GM12878 (cell line): Measurements from ENCODE around the gene SP110. TPM values are rescaled to one million over a fixed set of nuclear protein-coding genes. Genes with fewer than 3 reads are reported as not detected.

Experiments used
- ESRRA ChIP-seq: IDR thresholded peaks from 2 replicates; pipeline ENCODE4 v1.6.1; 2012; ENCODE audit warnings: mild to moderate bottlenecking, low read length, improper control_type of control experiment
- FOS ChIP-seq: IDR thresholded peaks from 3 replicates; pipeline ENCODE4 v1.6.1; 2011; ENCODE audit warnings: borderline replicate concordance; ENCODE audit not compliant: insufficient read length; ENCODE audit errors: extremely low read depth
- KLF5 ChIP-seq: fragments of 450-650 bp; IDR thresholded peaks from 2 replicates; pipeline ENCODE4 v1.6.1; 2014; ENCODE audit warnings: mild to moderate bottlenecking; ENCODE audit not compliant: partially characterized antibody
- MTA2 ChIP-seq: fragments of 450-650 bp; IDR thresholded peaks from 2 replicates; pipeline ENCODE4 v1.6.1; 2016; ENCODE audit warnings: low read depth, mild to moderate bottlenecking, moderate library complexity
- MTA3 ChIP-seq: IDR thresholded peaks from 2 replicates; pipeline ENCODE4 v1.6.1; 2012; ENCODE audit warnings: low read length, inconsistent platforms, borderline replicate concordance
- MXI1 ChIP-seq: fragments of 150-350 bp; IDR thresholded peaks from 2 replicates; pipeline ENCODE4 v1.6.1; 2011; ENCODE audit warnings: low read depth, mild to moderate bottlenecking, inconsistent platforms, low read length, improper control_type of control experiment
- NFYA ChIP-seq: IDR thresholded peaks from 2 replicates; pipeline ENCODE4 v1.6.1; 2011; ENCODE audit warnings: low read depth, mild to moderate bottlenecking, low read length, improper control_type of control experiment, borderline replicate concordance
- PRDM15 ChIP-seq: fragments of 450-650 bp; formaldehyde crosslinking; IDR thresholded peaks from 2 replicates; pipeline ENCODE4 v1.4.0; 2020; ENCODE audit warnings: mild to moderate bottlenecking, moderate library complexity
- RELA ChIP-seq: fragments of 450-650 bp; IDR thresholded peaks from 2 replicates; pipeline ENCODE4 v1.8.0; 2014; ENCODE audit warnings: borderline replicate concordance; ENCODE audit not compliant: partially characterized antibody
- SP1 ChIP-seq: IDR thresholded peaks from one replicate; pipeline ENCODE4 v1.6.1; 2011; ENCODE audit warnings: low read depth, low read length
- polyA plus RNA-seq, 11 experiments: library from polyadenylated mRNA; depleted of rRNA in 4 of 11; unstranded in 6 of 11; stranded (reverse) in 5 of 11; fragments of >200 nt; fragmentation: Nextera tagmentation in 4 of 11; fragmentation: Illumina TruSeq in 1 of 11; extraction: Ambion mirVana in 4 of 11; extraction: Trizol in 1 of 11; gene quantifications; 1 replicate in 1 of 11; 2 replicates in 10 of 11; pipeline versions ENCODE4 v1.2.1 to v1.2.3, GENCODE V29; 2011 to 2016; ENCODE audit warnings: inconsistent platforms in 2 of 11, missing spikeins in 2 of 11, low read depth in 1 of 11
- total RNA-seq, 4 experiments: library from RNA; depleted of rRNA in 3 of 4; stranded (reverse); fragments of >200 nt in 3 of 4; fragmentation: Illumina TruSeq in 1 of 4; extraction: Trizol in 1 of 4; gene quantifications; 2 replicates each; pipeline versions ENCODE4 v1.2.1 to v1.2.3, GENCODE V29; 2013 to 2021
- TF ChIP-seq, protein P1 (sequence below): IDR thresholded peaks from 2 replicates; pipeline ENCODE4 v1.6.1; 2011; ENCODE audit warnings: mild to moderate bottlenecking, low read depth, low read length, moderate library complexity; ENCODE audit not compliant: insufficient replicate concordance
- TF ChIP-seq, protein P2 (sequence below): fragments of 450-650 bp; IDR thresholded peaks from 2 replicates; pipeline ENCODE4 v1.6.1; 2017; ENCODE audit warnings: borderline replicate concordance
- TF ChIP-seq, protein P3 (sequence below): fragments of 450-650 bp; formaldehyde crosslinking; IDR thresholded peaks from 2 replicates; pipeline ENCODE4 v1.5.0; 2022; ENCODE audit warnings: mild to moderate bottlenecking, missing genetic modification characterization
- TF ChIP-seq, protein P4 (sequence below): IDR thresholded peaks from 2 replicates; pipeline ENCODE4 v1.6.1; 2012; ENCODE audit warnings: low read length, inconsistent platforms
- TF ChIP-seq, protein P5 (sequence below): fragments of 450-650 bp; IDR thresholded peaks from 2 replicates; pipeline ENCODE4 v1.6.1; 2017; ENCODE audit warnings: mild to moderate bottlenecking

The SP110 gene
- total and polyA plus RNA-seq, 10 of the 15 experiments (the other 5 are each of a cell fraction or from before 2014, with no cell fraction given): 81.2 to 149 (median 100) TPM

DNA sequence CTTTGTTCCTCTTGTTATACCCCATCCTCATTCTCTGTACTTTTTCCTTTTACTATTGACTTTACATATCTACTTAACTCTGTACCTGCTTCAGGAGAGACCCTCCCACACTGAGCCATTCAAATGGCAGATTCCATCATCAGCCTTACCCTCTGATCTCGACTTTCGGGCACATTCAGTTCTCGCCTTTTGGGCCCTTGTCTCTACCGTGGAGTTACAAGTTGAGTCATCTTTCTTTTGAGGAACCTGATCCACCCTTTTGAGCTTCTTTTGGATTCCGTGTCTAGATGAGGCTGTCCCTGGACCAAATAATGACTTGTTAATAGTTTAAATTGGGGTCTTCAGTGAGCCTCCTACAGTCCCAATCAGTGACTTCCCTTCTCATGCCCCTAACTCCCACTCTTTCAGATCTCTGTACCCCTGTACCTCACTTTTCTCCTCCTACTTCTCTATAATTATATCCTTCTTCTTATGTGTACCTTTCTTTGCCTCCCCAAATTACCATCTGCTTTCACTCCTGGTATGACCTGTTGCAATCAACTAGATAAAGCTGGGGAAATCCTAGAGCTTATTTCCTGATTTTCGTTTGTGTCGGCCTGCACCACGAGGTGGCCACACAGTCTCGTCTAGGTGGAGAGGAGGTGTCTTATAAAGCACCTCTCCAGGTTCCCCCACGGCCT, 17.2 kb downstream of the SP110 start (continued):
- TF ChIP-seq ESRRA (no peak), NFYA (no peak), MTA2 (peak; percentile 65), KLF5 (no peak), FOS (no peak), SP1 (no peak), MTA3 (peak; percentile 85; the same call in 1 of the 2 replicates), RELA (no peak), PRDM15 (CRISPR knock-in tag) (no peak), MXI1 (no peak)
- TF ChIP-seq, protein P1, sequence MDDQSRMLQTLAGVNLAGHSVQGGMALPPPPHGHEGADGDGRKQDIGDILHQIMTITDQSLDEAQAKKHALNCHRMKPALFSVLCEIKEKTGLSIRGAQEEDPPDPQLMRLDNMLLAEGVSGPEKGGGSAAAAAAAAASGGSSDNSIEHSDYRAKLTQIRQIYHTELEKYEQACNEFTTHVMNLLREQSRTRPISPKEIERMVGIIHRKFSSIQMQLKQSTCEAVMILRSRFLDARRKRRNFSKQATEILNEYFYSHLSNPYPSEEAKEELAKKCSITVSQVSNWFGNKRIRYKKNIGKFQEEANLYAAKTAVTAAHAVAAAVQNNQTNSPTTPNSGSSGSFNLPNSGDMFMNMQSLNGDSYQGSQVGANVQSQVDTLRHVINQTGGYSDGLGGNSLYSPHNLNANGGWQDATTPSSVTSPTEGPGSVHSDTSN: no peak
- TF ChIP-seq, protein P2, sequence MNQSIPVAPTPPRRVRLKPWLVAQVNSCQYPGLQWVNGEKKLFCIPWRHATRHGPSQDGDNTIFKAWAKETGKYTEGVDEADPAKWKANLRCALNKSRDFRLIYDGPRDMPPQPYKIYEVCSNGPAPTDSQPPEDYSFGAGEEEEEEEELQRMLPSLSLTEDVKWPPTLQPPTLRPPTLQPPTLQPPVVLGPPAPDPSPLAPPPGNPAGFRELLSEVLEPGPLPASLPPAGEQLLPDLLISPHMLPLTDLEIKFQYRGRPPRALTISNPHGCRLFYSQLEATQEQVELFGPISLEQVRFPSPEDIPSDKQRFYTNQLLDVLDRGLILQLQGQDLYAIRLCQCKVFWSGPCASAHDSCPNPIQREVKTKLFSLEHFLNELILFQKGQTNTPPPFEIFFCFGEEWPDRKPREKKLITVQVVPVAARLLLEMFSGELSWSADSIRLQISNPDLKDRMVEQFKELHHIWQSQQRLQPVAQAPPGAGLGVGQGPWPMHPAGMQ: no peak
- TF ChIP-seq, protein P3, sequence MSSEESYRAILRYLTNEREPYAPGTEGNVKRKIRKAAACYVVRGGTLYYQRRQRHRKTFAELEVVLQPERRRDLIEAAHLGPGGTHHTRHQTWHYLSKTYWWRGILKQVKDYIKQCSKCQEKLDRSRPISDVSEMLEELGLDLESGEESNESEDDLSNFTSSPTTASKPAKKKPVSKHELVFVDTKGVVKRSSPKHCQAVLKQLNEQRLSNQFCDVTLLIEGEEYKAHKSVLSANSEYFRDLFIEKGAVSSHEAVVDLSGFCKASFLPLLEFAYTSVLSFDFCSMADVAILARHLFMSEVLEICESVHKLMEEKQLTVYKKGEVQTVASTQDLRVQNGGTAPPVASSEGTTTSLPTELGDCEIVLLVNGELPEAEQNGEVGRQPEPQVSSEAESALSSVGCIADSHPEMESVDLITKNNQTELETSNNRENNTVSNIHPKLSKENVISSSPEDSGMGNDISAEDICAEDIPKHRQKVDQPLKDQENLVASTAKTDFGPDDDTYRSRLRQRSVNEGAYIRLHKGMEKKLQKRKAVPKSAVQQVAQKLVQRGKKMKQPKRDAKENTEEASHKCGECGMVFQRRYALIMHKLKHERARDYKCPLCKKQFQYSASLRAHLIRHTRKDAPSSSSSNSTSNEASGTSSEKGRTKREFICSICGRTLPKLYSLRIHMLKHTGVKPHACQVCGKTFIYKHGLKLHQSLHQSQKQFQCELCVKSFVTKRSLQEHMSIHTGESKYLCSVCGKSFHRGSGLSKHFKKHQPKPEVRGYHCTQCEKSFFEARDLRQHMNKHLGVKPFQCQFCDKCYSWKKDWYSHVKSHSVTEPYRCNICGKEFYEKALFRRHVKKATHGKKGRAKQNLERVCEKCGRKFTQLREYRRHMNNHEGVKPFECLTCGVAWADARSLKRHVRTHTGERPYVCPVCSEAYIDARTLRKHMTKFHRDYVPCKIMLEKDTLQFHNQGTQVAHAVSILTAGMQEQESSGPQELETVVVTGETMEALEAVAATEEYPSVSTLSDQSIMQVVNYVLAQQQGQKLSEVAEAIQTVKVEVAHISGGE (CRISPR knock-in tag): no peak
- TF ChIP-seq, protein P4, sequence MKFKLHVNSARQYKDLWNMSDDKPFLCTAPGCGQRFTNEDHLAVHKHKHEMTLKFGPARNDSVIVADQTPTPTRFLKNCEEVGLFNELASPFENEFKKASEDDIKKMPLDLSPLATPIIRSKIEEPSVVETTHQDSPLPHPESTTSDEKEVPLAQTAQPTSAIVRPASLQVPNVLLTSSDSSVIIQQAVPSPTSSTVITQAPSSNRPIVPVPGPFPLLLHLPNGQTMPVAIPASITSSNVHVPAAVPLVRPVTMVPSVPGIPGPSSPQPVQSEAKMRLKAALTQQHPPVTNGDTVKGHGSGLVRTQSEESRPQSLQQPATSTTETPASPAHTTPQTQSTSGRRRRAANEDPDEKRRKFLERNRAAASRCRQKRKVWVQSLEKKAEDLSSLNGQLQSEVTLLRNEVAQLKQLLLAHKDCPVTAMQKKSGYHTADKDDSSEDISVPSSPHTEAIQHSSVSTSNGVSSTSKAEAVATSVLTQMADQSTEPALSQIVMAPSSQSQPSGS: peak; percentile 81
- TF ChIP-seq, protein P5, sequence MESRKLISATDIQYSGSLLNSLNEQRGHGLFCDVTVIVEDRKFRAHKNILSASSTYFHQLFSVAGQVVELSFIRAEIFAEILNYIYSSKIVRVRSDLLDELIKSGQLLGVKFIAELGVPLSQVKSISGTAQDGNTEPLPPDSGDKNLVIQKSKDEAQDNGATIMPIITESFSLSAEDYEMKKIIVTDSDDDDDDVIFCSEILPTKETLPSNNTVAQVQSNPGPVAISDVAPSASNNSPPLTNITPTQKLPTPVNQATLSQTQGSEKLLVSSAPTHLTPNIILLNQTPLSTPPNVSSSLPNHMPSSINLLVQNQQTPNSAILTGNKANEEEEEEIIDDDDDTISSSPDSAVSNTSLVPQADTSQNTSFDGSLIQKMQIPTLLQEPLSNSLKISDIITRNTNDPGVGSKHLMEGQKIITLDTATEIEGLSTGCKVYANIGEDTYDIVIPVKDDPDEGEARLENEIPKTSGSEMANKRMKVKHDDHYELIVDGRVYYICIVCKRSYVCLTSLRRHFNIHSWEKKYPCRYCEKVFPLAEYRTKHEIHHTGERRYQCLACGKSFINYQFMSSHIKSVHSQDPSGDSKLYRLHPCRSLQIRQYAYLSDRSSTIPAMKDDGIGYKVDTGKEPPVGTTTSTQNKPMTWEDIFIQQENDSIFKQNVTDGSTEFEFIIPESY: no peak
